AG08396 (cell line): Measurements from ENCODE around the gene D2HGDH.
"Not testable (repeated sequence)": the region's sequence is repeated elsewhere in the genome, so short reads cannot be mapped to it uniquely, and the experiment has no call there.

Experiments used
- DNase-seq: peaks from one replicate; pipeline ENCODE4 v3.0.0; 2012; ENCODE audit warnings: low spot score, mixed read lengths

D2HGDH gene

GRCh38 chr2:241768850-241769249 lies 34.4 kb downstream of the D2HGDH start:
- DNase-seq: peak; percentile 7

- peak; percentile 3 for DNase-seq
Measured at GRCh38 chr2:241769819-241770184, 35.4 kb downstream of the D2HGDH start.

GRCh38 chr2:241770185-241770935 lies 35.9 kb downstream of the D2HGDH start:
- DNase-seq: peak; percentile 15

- DNase-seq: no peak
Measured at GRCh38 chr2:241770936-241771285, 36.5 kb downstream of the D2HGDH start.

- peak; percentile 50 for DNase-seq
Measured at GRCh38 chr2:241771286-241772062, 37.0 kb downstream of the D2HGDH start.

GRCh38 chr2:241772063-241772499 lies 37.7 kb downstream of the D2HGDH start:
- DNase-seq: no peak

- peak; percentile 16 for DNase-seq
Measured at GRCh38 chr2:241773511-241774418, 39.3 kb downstream of the D2HGDH start.

- peak; percentile 94 for DNase-seq
Measured at GRCh38 chr2:241774419-241775222, 40.2 kb downstream of the D2HGDH start.

GRCh38 chr2:241775223-241776177 lies 41.1 kb downstream of the D2HGDH start:
- DNase-seq: peak; percentile 28

GRCh38 chr2:241776336-241777169 lies 42.1 kb downstream of the D2HGDH start, which contains the start of gene GAL3ST2:
Gene GAL3ST2 (plus strand): TSS chr2:241776822. CDS start chr2:241776956, 134 bp downstream.
- DNase-seq: peak; percentile 7

GRCh38 chr2:241777170-241777685 lies 42.8 kb downstream of the D2HGDH start:
- DNase-seq: peak; percentile 11

- DNase-seq: peak; percentile 12
Measured at GRCh38 chr2:241777686-241778627, 43.5 kb downstream of the D2HGDH start.

- no peak for DNase-seq
Measured at GRCh38 chr2:241780939-241781569, 46.6 kb downstream of the D2HGDH start.

GRCh38 chr2:241782053-241782452 lies 47.6 kb downstream of the D2HGDH start:
- DNase-seq: not testable (repeated sequence)

GRCh38 chr2:241788135-241788534 lies 53.7 kb downstream of the D2HGDH start:
- DNase-seq: no peak

GRCh38 chr2:241788572-241788971 lies 54.1 kb downstream of the D2HGDH start:
- DNase-seq: no peak

GRCh38 chr2:241791385-241791784 lies 57.0 kb downstream of the D2HGDH start:
- not testable (repeated sequence) for DNase-seq
